ENCODE data around the gene SCYGR1.

The SCYGR1 gene

DNA sequence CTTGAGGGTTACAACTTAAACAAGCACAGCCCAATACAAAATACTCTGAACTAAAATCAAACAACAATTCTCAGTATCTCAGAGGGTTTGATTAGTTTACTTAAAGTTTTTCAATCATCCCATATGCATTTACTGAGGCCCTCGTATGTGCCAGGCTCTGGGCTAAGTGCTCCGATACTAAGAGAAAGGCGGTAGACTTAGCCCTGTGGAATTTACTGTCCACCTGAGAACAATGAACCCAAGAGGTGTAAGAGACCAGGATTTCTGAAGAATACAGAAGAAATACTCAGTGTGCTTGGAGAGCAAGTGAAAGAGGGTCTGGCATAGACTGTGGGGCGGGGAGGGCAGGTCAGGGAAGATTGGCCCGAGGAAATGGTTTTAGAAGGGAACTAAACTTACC lies 25.1 kb upstream of the SCYGR1 start:
- H3K36me3 ChIP-seq (ENCODE audit: control insufficient read depth, insufficient read depth, low read length) = no peaks in the 10 kb centered on the region
- no peak for DNase-seq (ENCODE audit: extremely low read depth, insufficient read length)
- TF ChIP-seq, protein P1, sequence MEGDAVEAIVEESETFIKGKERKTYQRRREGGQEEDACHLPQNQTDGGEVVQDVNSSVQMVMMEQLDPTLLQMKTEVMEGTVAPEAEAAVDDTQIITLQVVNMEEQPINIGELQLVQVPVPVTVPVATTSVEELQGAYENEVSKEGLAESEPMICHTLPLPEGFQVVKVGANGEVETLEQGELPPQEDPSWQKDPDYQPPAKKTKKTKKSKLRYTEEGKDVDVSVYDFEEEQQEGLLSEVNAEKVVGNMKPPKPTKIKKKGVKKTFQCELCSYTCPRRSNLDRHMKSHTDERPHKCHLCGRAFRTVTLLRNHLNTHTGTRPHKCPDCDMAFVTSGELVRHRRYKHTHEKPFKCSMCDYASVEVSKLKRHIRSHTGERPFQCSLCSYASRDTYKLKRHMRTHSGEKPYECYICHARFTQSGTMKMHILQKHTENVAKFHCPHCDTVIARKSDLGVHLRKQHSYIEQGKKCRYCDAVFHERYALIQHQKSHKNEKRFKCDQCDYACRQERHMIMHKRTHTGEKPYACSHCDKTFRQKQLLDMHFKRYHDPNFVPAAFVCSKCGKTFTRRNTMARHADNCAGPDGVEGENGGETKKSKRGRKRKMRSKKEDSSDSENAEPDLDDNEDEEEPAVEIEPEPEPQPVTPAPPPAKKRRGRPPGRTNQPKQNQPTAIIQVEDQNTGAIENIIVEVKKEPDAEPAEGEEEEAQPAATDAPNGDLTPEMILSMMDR (IDR thresholded peaks at IDR 0.05; ENCODE audit: insufficient read depth, low read length, poor library complexity, severe bottlenecking) = no peak
- no peaks in the 10 kb centered on the region for H3K27me3 ChIP-seq (replicated peaks; ENCODE audit: control insufficient read depth, insufficient read depth, low read length)
- H3K4me3 ChIP-seq (replicated peaks; ENCODE audit: low read depth, low read length) = no peak overlapping the region

DNA sequence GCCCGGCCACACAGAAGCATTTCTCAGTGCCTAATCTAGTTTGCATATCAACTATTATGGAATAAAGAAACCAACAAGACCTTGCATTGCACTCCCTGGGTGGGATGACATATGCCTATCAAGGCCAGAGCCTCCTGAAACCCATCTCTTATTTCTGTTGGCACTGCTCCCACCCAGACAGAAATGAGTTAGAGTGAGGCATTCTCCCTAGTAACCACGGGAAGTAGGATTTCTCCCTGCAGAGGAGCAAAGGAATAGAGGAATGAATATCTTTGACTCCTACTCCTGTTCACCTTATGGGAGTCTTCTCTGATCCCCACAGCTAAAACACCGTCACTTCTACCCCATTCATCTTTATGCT lies 24.2 kb upstream of the SCYGR1 start:
- Histone ChIP-seq H3K36me3 (ENCODE audit: control insufficient read depth, insufficient read depth, low read length) (no peaks in the 10 kb centered on the region), H3K27me3 (replicated peaks; ENCODE audit: control insufficient read depth, insufficient read depth, low read length) (no peaks in the 10 kb centered on the region), H3K4me3 (replicated peaks; ENCODE audit: low read depth, low read length) (no peak overlapping the region)
- no peak for DNase-seq (ENCODE audit: extremely low read depth, insufficient read length)
- TF ChIP-seq, protein P1 (IDR thresholded peaks at IDR 0.05; ENCODE audit: insufficient read depth, low read length, poor library complexity, severe bottlenecking) = no peak

DNA sequence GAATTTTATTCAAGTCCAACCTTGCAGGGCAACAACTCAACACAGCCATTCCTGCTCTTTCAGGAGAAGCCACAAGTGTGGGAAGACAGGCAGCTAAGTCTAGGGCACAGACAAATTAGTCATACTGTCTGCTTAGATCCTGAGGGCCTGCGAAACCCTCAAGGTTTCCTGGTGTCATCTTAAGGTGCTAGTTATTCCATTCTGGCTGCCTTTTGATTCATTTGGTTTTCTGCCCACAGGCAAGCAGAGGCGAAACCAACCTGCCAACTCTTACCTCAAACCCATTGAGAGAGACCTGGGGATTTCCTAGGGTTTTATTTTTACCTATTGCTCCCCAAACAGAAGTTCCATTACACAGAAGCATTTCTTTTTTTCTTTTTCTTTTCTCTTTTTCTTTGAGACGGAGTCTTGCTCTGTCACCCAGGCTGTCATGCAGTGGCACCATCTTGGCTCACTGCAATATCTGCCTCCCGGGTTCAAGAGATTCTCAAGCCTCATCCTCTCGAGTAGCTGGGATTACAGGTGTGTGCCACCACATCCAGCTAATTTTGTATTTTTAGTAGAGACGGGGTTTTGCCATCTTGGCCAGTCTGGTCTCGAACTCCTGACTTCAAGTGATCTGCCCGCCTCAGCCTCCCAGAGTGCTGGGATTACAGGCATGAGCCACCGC lies 23.7 kb upstream of the SCYGR1 start:
- TF ChIP-seq, protein P1 (IDR thresholded peaks at IDR 0.05; ENCODE audit: insufficient read depth, low read length, poor library complexity, severe bottlenecking) = no peak
- no peaks in the 10 kb centered on the region for H3K36me3 ChIP-seq (ENCODE audit: control insufficient read depth, insufficient read depth, low read length)
- DNase-seq (ENCODE audit: extremely low read depth, insufficient read length) = peak; percentile 65
- H3K27me3 ChIP-seq (replicated peaks; ENCODE audit: control insufficient read depth, insufficient read depth, low read length) = no peaks in the 10 kb centered on the region
- no peak overlapping the region for H3K4me3 ChIP-seq (replicated peaks; ENCODE audit: low read depth, low read length)

DNA sequence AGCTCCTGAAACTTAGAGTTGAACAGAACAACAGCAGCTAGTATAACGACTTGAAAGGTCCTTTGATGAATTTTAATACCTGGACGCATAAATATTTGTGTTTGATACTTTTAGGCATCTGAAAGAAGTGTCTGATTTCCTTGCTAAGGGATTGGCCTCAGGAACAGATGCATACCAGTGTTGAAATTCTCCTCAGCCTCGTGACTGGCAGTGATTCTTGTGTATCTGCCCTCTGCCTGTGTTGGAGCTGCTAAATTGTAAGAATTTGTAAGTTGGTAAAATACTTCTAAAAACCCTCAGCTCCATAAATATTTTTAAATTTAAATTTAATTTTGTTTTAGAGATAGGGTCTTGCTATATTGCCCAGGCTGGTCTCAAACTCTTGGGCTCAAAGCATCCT lies 22.4 kb upstream of the SCYGR1 start:
- TF ChIP-seq, protein P1 (IDR thresholded peaks at IDR 0.05; ENCODE audit: insufficient read depth, low read length, poor library complexity, severe bottlenecking) = no peak
- no peaks in the 10 kb centered on the region for H3K27me3 ChIP-seq (replicated peaks; ENCODE audit: control insufficient read depth, insufficient read depth, low read length)
- no peak overlapping the region for H3K4me3 ChIP-seq (replicated peaks; ENCODE audit: low read depth, low read length)
- no peaks in the 10 kb centered on the region for H3K36me3 ChIP-seq (ENCODE audit: control insufficient read depth, insufficient read depth, low read length)
- no peak for DNase-seq (ENCODE audit: extremely low read depth, insufficient read length)

DNA sequence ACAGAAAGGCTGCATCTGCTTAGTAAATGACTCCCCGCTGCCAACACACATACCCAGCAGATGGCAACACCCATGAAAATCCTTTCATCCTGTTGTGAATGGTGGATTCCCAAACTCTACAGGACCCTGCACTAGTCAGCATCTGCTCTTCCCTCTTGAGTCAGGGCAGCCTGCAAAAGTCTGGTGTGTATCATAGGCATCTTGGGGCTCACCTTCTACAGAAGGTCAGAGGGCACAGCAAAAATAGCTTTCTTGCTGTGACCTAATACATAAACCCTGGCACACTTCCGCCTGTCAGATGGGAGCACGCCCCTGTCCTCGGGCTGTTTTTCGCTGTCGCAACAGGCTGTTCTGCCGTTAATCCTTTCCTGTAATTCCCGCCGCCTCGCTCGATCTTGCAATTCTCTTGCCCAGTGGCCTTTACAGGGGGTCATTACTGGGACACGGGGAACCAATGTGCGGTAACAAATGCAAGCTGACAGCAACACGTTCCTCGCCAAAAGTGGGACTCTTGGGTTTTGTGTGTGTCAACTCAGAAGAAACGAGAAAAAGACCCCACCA lies 19.9 kb upstream of the SCYGR1 start:
- DNase-seq (ENCODE audit: extremely low read depth, insufficient read length) = no peak
- Histone ChIP-seq H3K4me3 (replicated peaks; ENCODE audit: low read depth, low read length) (no peak overlapping the region), H3K36me3 (ENCODE audit: control insufficient read depth, insufficient read depth, low read length) (no peaks in the 10 kb centered on the region), H3K27me3 (replicated peaks; ENCODE audit: control insufficient read depth, insufficient read depth, low read length) (no peaks in the 10 kb centered on the region)
- TF ChIP-seq, protein P1 (IDR thresholded peaks at IDR 0.05; ENCODE audit: insufficient read depth, low read length, poor library complexity, severe bottlenecking) = no peak

All from GM06990 (cell line).